GM23338 (cell line): Measurements from ENCODE around the gene HS6ST1.

Experiments used
- EZH2 ChIP-seq: fragments of 200-600 bp; sonication (generic); IDR thresholded peaks from one replicate; pipeline ENCODE4 v1.8.0; 2017; ENCODE audit warnings: antibody characterized with exemption, mild to moderate bottlenecking, low read depth; ENCODE audit not compliant: unreplicated experiment
- JUNB ChIP-seq: IDR thresholded peaks from one replicate; pipeline ENCODE4 v1.6.1; 2016; ENCODE audit warnings: antibody characterized with exemption; ENCODE audit not compliant: unreplicated experiment
- POLR2AphosphoS5 ChIP-seq: IDR thresholded peaks from 2 replicates; pipeline ENCODE4 v1.6.1; 2016; ENCODE audit warnings: antibody characterized with exemption, low read depth
- TF ChIP-seq, protein P1 (sequence below), 2 experiments: fragments of 200-600 bp in 1 of 2; sonication (generic) in 1 of 2; conservative IDR thresholded peaks; 2 replicates each; pipeline versions ENCODE4 v1.5.1 to v1.6.1; 2016 to 2017; ENCODE audit warnings: antibody characterized with exemption in 2 of 2, low read depth in 2 of 2, mild to moderate bottlenecking in 2 of 2, moderate library complexity in 1 of 2
- TF ChIP-seq, protein P2 (sequence below): IDR thresholded peaks from one replicate; pipeline ENCODE4 v1.6.1; 2018; ENCODE audit warnings: antibody characterized with exemption; ENCODE audit not compliant: unreplicated experiment

- TF ChIP-seq, protein P1, sequence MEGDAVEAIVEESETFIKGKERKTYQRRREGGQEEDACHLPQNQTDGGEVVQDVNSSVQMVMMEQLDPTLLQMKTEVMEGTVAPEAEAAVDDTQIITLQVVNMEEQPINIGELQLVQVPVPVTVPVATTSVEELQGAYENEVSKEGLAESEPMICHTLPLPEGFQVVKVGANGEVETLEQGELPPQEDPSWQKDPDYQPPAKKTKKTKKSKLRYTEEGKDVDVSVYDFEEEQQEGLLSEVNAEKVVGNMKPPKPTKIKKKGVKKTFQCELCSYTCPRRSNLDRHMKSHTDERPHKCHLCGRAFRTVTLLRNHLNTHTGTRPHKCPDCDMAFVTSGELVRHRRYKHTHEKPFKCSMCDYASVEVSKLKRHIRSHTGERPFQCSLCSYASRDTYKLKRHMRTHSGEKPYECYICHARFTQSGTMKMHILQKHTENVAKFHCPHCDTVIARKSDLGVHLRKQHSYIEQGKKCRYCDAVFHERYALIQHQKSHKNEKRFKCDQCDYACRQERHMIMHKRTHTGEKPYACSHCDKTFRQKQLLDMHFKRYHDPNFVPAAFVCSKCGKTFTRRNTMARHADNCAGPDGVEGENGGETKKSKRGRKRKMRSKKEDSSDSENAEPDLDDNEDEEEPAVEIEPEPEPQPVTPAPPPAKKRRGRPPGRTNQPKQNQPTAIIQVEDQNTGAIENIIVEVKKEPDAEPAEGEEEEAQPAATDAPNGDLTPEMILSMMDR (conservative IDR thresholded peaks at IDR 0.05; ENCODE audit: low read depth in 2 of 2), result no peak
- TF ChIP-seq, protein P2, sequence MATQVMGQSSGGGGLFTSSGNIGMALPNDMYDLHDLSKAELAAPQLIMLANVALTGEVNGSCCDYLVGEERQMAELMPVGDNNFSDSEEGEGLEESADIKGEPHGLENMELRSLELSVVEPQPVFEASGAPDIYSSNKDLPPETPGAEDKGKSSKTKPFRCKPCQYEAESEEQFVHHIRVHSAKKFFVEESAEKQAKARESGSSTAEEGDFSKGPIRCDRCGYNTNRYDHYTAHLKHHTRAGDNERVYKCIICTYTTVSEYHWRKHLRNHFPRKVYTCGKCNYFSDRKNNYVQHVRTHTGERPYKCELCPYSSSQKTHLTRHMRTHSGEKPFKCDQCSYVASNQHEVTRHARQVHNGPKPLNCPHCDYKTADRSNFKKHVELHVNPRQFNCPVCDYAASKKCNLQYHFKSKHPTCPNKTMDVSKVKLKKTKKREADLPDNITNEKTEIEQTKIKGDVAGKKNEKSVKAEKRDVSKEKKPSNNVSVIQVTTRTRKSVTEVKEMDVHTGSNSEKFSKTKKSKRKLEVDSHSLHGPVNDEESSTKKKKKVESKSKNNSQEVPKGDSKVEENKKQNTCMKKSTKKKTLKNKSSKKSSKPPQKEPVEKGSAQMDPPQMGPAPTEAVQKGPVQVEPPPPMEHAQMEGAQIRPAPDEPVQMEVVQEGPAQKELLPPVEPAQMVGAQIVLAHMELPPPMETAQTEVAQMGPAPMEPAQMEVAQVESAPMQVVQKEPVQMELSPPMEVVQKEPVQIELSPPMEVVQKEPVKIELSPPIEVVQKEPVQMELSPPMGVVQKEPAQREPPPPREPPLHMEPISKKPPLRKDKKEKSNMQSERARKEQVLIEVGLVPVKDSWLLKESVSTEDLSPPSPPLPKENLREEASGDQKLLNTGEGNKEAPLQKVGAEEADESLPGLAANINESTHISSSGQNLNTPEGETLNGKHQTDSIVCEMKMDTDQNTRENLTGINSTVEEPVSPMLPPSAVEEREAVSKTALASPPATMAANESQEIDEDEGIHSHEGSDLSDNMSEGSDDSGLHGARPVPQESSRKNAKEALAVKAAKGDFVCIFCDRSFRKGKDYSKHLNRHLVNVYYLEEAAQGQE, result no peak
- TF ChIP-seq EZH2 (no peak), JUNB (no peak), POLR2AphosphoS5 (no peak)
Measured at GRCh38 chr2:128361376-128362131, 42.9 kb upstream of the HS6ST1 start.
